Fibroblast of pulmonary artery (primary cell): ENCODE data around the gene UCKL1.

Experiments used
- DNase-seq: peaks from one replicate; pipeline ENCODE4 v3.0.0-alpha.2; 2010; ENCODE audit warnings: low read depth
- H3K4me3 ChIP-seq: replicated peaks from 2 replicates; pipeline ENCODE4 v1.5.1; 2011; ENCODE audit warnings: low read depth, mild to moderate bottlenecking, control low read depth, low read length, moderate library complexity
- TF ChIP-seq, protein P1 (sequence below): IDR thresholded peaks from 2 replicates; pipeline ENCODE4 v1.5.1; 2011; ENCODE audit warnings: mild to moderate bottlenecking, control low read depth, low read length, inconsistent platforms; ENCODE audit errors: missing control alignments

The UCKL1 gene

GRCh38 chr20:63913768-63914167 is 42.4 kb downstream of the UCKL1 start:
- TF ChIP-seq, protein P1, sequence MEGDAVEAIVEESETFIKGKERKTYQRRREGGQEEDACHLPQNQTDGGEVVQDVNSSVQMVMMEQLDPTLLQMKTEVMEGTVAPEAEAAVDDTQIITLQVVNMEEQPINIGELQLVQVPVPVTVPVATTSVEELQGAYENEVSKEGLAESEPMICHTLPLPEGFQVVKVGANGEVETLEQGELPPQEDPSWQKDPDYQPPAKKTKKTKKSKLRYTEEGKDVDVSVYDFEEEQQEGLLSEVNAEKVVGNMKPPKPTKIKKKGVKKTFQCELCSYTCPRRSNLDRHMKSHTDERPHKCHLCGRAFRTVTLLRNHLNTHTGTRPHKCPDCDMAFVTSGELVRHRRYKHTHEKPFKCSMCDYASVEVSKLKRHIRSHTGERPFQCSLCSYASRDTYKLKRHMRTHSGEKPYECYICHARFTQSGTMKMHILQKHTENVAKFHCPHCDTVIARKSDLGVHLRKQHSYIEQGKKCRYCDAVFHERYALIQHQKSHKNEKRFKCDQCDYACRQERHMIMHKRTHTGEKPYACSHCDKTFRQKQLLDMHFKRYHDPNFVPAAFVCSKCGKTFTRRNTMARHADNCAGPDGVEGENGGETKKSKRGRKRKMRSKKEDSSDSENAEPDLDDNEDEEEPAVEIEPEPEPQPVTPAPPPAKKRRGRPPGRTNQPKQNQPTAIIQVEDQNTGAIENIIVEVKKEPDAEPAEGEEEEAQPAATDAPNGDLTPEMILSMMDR, result no peak
- no peak for DNase-seq
- no peak overlapping the region for H3K4me3 ChIP-seq

- no peak overlapping the region for H3K4me3 ChIP-seq
- peak; percentile 14 for DNase-seq
- TF ChIP-seq, protein P1, result no peak
These were observed 45.0 kb downstream of the UCKL1 start for GRCh38 chr20:63911176-63911575.

- no peak overlapping the region for H3K4me3 ChIP-seq
- no peak for DNase-seq
- TF ChIP-seq, protein P1, result no peak
These were observed 48.1 kb downstream of the UCKL1 start for GRCh38 chr20:63908008-63908682.

GRCh38 chr20:63903796-63904561 is 52.2 kb downstream of the UCKL1 start:
- TF ChIP-seq, protein P1, result no peak
- H3K4me3 ChIP-seq, result no peak overlapping the region
- DNase-seq, result no peak

DNA sequence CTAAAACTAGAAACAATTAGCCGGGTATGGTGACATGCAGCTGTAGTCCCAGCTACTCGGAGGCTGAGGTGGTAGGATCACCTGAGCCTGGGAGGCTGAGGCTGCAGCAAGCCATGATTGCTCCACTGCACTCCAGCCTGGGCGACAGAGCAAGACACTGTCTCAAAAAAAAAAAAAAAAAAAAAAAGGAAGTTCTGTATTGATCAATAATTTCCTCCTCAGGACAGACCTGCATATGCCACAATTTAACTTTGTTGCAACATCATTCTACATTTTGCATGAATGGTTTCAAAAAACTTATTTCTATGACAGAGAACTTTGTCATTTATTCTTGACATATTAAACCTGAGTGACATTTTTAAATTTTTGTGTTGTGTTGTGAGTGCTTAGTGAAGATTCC is 55.8 kb downstream of the UCKL1 start:
- DNase-seq, result no peak
- H3K4me3 ChIP-seq, result no peak overlapping the region
- TF ChIP-seq, protein P1, result no peak

GRCh38 chr20:63898882-63899558 is 57.2 kb downstream of the UCKL1 start:
- no peak overlapping the region for H3K4me3 ChIP-seq
- no peak for DNase-seq
- TF ChIP-seq, protein P1, result no peak
